ENCODE data around the gene SH3D21. TPM values are rescaled to one million over a fixed set of nuclear protein-coding genes. Genes with fewer than 3 reads are reported as not detected.

The SH3D21 gene
- total RNA-seq: 10 to 100 TPM in 1 of 2 donors, 1 to 10 TPM in 1; 8.1 to 16.3 TPM

DNA sequence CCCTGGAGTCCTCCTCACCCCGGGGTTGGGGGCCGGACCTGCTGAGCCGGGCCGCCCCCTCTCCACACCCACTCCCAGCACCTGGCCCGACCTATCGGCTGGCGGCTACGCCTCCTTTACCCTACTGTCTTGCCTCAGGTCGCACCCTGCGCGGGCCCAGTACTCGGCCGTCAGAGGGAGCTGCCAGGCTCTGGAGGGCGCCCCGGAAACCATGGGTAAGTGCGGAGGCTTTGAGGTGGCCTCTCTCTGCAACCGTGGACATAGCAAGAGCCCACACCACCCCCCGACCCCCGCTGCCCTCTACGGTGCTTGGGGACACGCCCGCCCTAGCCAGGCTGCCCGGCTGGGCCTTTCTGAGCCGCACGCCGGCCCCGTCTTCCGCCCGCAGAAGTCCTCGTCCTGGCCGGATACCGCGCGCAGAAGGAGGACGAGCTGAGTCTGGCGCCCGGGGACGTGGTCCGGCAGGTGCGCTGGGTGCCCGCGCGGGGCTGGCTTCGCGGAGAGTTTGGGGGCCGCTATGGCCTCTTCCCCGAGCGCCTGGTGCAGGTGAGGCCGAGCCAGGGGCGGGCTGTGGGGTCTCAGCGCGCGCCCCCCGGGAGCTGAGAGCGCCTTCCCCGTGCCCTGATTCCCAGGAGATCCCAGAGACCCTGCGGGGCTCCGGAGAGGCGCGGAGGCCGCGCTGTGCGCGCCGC is at the start of gene SH3D21:
TSS of gene SH3D21 (plus strand) at position 159 of the 692 bp plus-strand sequence. CDS start at position 212, 53 bp downstream.
- Mint-ChIP-seq H3K4me1 (ENCODE audit: low read depth) (peaks cover 50% of the 10 kb centered on the region), H3K9me3 (no peaks in the 10 kb centered on the region), H3K27ac (peak within 1 kb of the TSS; percentile 83), H3K36me3 (ENCODE audit: insufficient read depth in 2 of 2) (peaks cover 7 to 12% of the 10 kb centered on the region in 2 donors), H3K4me3 (peak within 1 kb of the TSS; percentile 94 to 100), H3K27me3 (ENCODE audit: low read depth) (no peaks in the 10 kb centered on the region)
- ATAC-seq (replicated peaks in 1 of 2): peak; percentile 45 to 48
- peak; percentile 68 to 71 for DNase-seq

- Mint-ChIP-seq H3K4me3 (peak overlapping the region in 1 of 2 donors; percentile 9), H3K27me3 (ENCODE audit: low read depth) (no peaks in the 10 kb centered on the region), H3K9me3 (no peaks in the 10 kb centered on the region), H3K4me1 (ENCODE audit: low read depth) (peaks cover 27% of the 10 kb centered on the region), H3K36me3 (ENCODE audit: insufficient read depth in 2 of 2) (peaks cover 0 to 20% of the 10 kb centered on the region in 2 donors), H3K27ac (peak overlapping the region; percentile 95)
- ATAC-seq (replicated peaks in 1 of 2) (no peak), DNase-seq (no peak)
These were observed 49.4 kb upstream of the SH3D21 start for GRCh38 chr1:36256558-36257374.

DNA sequence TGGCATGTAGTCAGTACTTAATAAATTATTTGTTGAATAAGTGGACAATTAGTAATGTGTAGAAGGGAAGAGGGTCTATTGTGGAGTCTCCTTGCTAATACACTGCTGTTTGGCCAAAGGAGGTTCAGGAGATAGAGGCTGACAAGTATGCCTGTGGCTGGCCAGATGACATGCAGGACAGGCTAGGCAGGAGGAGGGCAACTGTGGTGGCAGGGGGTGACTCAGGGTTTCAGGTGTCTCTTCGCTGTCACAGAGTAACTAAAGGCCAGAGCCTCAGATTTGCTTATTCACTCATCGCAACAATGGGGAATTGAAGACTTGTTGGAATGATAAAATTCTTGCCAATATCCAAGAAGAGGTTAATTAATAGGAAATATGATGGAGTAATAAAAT is 48.8 kb upstream of the SH3D21 start:
- Mint-ChIP-seq H3K27me3 (ENCODE audit: low read depth) (no peaks in the 10 kb centered on the region), H3K4me1 (ENCODE audit: low read depth) (peaks cover 26% of the 10 kb centered on the region), H3K27ac (peak overlapping the region; percentile 95), H3K4me3 (peak overlapping the region in 1 of 2 donors; percentile 9), H3K36me3 (ENCODE audit: insufficient read depth in 2 of 2) (peaks cover 0 to 22% of the 10 kb centered on the region in 2 donors), H3K9me3 (no peaks in the 10 kb centered on the region)
- DNase-seq: peak; percentile 9 to 10
- peak; percentile 62 to 66 for ATAC-seq (replicated peaks in 1 of 2)

GRCh38 chr1:36258960-36259344 is 47.2 kb upstream of the SH3D21 start:
- Mint-ChIP-seq H3K4me1 (ENCODE audit: low read depth) (peaks cover 18% of the 10 kb centered on the region), H3K27me3 (ENCODE audit: low read depth) (no peaks in the 10 kb centered on the region), H3K36me3 (ENCODE audit: insufficient read depth in 2 of 2) (peaks cover 0 to 26% of the 10 kb centered on the region in 2 donors), H3K4me3 (no peak overlapping the region), H3K27ac (peak overlapping the region; percentile 10), H3K9me3 (no peaks in the 10 kb centered on the region)
- DNase-seq (no peak), ATAC-seq (replicated peaks in 1 of 2) (no peak)

GRCh38 chr1:36268981-36269380 is 37.2 kb upstream of the SH3D21 start:
- H3K27ac Mint-ChIP-seq: no peak overlapping the region
- H3K9me3 Mint-ChIP-seq: no peaks in the 10 kb centered on the region
- DNase-seq (no peak), ATAC-seq (replicated peaks in 1 of 2) (no peak)
- peaks cover 2 to 19% of the 10 kb centered on the region in 2 donors for H3K36me3 Mint-ChIP-seq (ENCODE audit: insufficient read depth in 2 of 2)
- no peak overlapping the region for H3K4me3 Mint-ChIP-seq
- peaks cover 16% of the 10 kb centered on the region for H3K4me1 Mint-ChIP-seq (ENCODE audit: low read depth)
- H3K27me3 Mint-ChIP-seq (ENCODE audit: low read depth): no peaks in the 10 kb centered on the region

DNA sequence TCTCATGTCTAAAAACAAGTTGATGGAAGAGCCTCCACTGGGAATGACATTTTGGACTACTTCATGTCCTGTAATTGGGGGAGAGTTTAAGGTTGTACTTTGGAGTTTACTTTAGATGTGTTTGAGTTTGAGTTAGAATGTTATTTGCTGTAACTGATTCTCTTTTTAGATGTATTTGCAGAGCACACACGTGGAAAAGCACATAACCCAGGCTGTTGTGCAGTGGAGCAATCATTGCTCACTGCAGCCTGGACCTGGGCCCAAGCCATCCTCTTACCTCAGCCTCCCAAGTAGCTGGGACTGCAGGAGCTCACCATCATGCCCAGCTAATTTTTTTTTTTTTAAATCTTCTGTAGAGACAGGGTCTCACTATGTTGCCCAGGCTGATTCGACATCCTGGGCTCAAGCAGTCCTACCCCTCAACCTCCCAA is 36.7 kb upstream of the SH3D21 start:
- Mint-ChIP-seq H3K4me3 (no peak overlapping the region), H3K27ac (no peak overlapping the region), H3K4me1 (ENCODE audit: low read depth) (peaks cover 12% of the 10 kb centered on the region), H3K27me3 (ENCODE audit: low read depth) (no peaks in the 10 kb centered on the region), H3K9me3 (no peaks in the 10 kb centered on the region), H3K36me3 (ENCODE audit: insufficient read depth in 2 of 2) (peaks cover 2 to 24% of the 10 kb centered on the region in 2 donors)
- DNase-seq: no peak
- ATAC-seq (replicated peaks in 1 of 2): no peak

DNA sequence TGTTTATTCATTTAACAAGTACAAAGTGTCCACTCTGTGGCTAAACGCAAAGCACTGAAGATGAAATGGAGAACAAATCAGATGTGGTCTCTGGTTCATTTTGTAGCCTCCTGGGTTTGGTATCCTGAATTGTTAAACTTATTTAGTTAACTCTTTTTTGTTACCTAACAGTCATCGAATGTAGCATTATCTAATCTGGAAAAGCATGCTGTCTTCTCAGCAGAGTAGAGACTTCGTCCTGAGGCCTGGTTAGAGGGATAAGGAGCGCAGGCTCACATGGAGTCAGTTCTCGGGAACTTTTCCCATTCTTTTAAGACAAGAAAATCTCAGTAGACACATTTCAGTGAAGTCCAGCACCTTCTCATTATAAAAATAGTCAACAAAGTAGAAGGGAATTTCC is 33.1 kb upstream of the SH3D21 start:
- ATAC-seq (replicated peaks in 1 of 2) (no peak), DNase-seq (no peak)
- Mint-ChIP-seq H3K36me3 (ENCODE audit: insufficient read depth in 2 of 2) (peaks cover 2 to 27% of the 10 kb centered on the region in 2 donors), H3K27ac (peak overlapping the region; percentile 90), H3K9me3 (no peaks in the 10 kb centered on the region), H3K4me3 (no peak overlapping the region), H3K4me1 (ENCODE audit: low read depth) (peaks cover 4% of the 10 kb centered on the region), H3K27me3 (ENCODE audit: low read depth) (no peaks in the 10 kb centered on the region)

GRCh38 chr1:36274201-36274600 is 32.0 kb upstream of the SH3D21 start:
- H3K27ac Mint-ChIP-seq: peak overlapping the region; percentile 60
- H3K4me1 Mint-ChIP-seq (ENCODE audit: low read depth): peaks cover 8% of the 10 kb centered on the region
- no peak overlapping the region for H3K4me3 Mint-ChIP-seq
- peaks cover 2 to 25% of the 10 kb centered on the region in 2 donors for H3K36me3 Mint-ChIP-seq (ENCODE audit: insufficient read depth in 2 of 2)
- no peaks in the 10 kb centered on the region for H3K9me3 Mint-ChIP-seq
- DNase-seq: no peak
- no peaks in the 10 kb centered on the region for H3K27me3 Mint-ChIP-seq (ENCODE audit: low read depth)
- ATAC-seq (replicated peaks in 1 of 2): no peak

- Mint-ChIP-seq H3K4me3 (no peak overlapping the region), H3K9me3 (no peaks in the 10 kb centered on the region), H3K4me1 (ENCODE audit: low read depth) (peaks cover 31% of the 10 kb centered on the region), H3K27me3 (ENCODE audit: low read depth) (no peaks in the 10 kb centered on the region), H3K36me3 (ENCODE audit: insufficient read depth in 2 of 2) (peaks cover 0 to 20% of the 10 kb centered on the region in 2 donors), H3K27ac (no peak overlapping the region)
- ATAC-seq (replicated peaks in 1 of 2) (no peak), DNase-seq (no peak)
These were observed 29.5 kb upstream of the SH3D21 start for GRCh38 chr1:36276688-36277087.

DNA sequence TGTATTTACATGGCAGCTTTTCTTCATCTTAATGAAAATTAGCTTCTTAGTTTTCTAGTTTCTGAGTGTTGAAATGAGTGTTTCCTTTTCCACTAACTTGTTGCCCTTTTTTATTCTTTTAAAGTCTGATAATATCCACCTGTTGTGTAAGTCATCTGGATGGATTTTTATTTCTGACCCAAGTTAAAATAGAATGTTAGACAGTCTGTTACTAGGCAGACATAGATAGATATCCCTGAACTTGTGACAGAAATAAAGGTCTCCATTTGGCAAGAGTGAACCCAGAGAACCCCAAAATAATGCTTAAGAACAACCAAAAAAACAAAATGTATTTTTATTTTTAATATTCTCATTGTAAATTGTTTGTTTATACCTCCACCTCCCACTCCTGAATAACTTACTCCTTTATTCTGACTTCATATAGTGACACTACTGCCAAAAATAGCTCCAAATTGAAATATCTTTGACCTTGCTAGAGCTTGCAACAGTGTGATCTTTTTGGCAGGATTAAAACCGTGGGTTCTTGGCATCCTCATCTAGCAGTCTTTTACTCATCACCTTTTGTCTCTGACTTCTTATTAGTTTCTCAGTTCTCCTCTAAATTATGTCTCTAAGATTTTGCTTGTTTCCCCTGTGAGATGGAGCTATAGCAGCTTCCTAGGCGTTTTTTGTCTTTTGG is 26.9 kb upstream of the SH3D21 start:
- no peak for DNase-seq
- Mint-ChIP-seq H3K36me3 (ENCODE audit: insufficient read depth in 2 of 2) (peaks cover 2 to 17% of the 10 kb centered on the region in 2 donors), H3K27me3 (ENCODE audit: low read depth) (no peaks in the 10 kb centered on the region), H3K27ac (peak overlapping the region; percentile 85), H3K4me1 (ENCODE audit: low read depth) (peaks cover 42% of the 10 kb centered on the region), H3K4me3 (no peak overlapping the region), H3K9me3 (no peaks in the 10 kb centered on the region)
- ATAC-seq (replicated peaks in 1 of 2): no peak

GRCh38 chr1:36279789-36280296 is 26.3 kb upstream of the SH3D21 start:
- DNase-seq (no peak), ATAC-seq (replicated peaks in 1 of 2) (no peak)
- Mint-ChIP-seq H3K27me3 (ENCODE audit: low read depth) (no peaks in the 10 kb centered on the region), H3K36me3 (ENCODE audit: insufficient read depth in 2 of 2) (peaks cover 2 to 15% of the 10 kb centered on the region in 2 donors), H3K4me1 (ENCODE audit: low read depth) (peaks cover 47% of the 10 kb centered on the region), H3K4me3 (peak overlapping the region in 1 of 2 donors; percentile 53), H3K27ac (peak overlapping the region; percentile 85), H3K9me3 (no peaks in the 10 kb centered on the region)

DNA sequence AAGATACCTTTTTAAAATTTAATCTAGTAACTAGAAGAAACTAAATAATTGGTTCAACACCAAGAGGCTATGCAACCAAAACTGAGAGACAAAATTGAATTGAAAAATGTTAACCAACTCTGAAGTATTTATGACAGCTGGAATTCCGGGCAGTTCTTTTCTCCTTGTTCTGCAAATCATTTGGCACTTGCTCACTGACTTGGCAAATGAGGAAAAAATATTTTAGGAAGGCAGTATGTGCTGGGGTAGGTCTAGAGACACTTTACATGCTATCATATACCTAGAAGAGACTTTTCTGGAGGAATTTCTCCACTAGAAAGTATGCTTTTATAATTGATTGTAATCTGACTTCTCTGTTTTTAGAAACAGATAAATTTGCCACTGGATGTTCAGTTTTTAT is 22.1 kb upstream of the SH3D21 start:
- H3K36me3 Mint-ChIP-seq (ENCODE audit: insufficient read depth in 2 of 2): peaks cover 10 to 38% of the 10 kb centered on the region in 2 donors
- DNase-seq (no peak), ATAC-seq (replicated peaks in 1 of 2) (no peak)
- peak overlapping the region; percentile 91 for H3K27ac Mint-ChIP-seq
- H3K27me3 Mint-ChIP-seq (ENCODE audit: low read depth): no peaks in the 10 kb centered on the region
- no peak overlapping the region for H3K4me3 Mint-ChIP-seq
- H3K4me1 Mint-ChIP-seq (ENCODE audit: low read depth): peaks cover 57% of the 10 kb centered on the region
- H3K9me3 Mint-ChIP-seq: no peaks in the 10 kb centered on the region

DNA sequence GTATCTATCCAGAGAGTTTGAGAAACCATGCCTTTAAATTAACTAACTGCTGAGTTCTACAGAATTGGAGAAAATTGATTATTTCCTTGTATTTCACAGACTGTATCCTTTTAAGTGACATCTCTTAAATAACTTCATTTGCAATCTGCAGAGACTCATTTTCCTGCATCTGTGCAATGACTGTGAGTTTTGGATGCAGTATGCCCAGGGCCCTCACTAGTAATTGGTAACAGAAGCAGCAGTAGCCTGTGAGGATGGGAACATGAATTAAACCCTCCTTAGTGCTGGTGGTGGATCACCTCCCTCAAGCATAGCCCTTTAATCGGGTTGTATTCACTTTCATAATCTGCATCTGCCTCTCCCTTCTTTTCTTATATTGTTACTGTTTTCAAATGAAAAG is 21.7 kb upstream of the SH3D21 start:
- H3K27ac Mint-ChIP-seq: peak overlapping the region; percentile 91
- ATAC-seq (replicated peaks in 1 of 2) (no peak), DNase-seq (no peak)
- no peaks in the 10 kb centered on the region for H3K9me3 Mint-ChIP-seq
- no peaks in the 10 kb centered on the region for H3K27me3 Mint-ChIP-seq (ENCODE audit: low read depth)
- H3K4me1 Mint-ChIP-seq (ENCODE audit: low read depth): peaks cover 52% of the 10 kb centered on the region
- no peak overlapping the region for H3K4me3 Mint-ChIP-seq
- peaks cover 12 to 40% of the 10 kb centered on the region in 2 donors for H3K36me3 Mint-ChIP-seq (ENCODE audit: insufficient read depth in 2 of 2)

All from activated T-cell treated with anti-CD3 and anti-CD28 coated beads, Interleukin-2, amount 50 U/mL, for 72 hours (primary cell).